Endometrial microvascular endothelial cells (primary cell): ENCODE results near the gene ATG101. TPM values are rescaled to one million over a fixed set of nuclear protein-coding genes. Genes with fewer than 3 reads are reported as not detected.

ENCODE experiments used
- in situ Hi-C: cut with HindIII; loops from 2 replicates; pipeline ENCODE4 v1.10.0; 2017; ENCODE audit warnings: low sequenced_read_pairs, low pct_unique_long_range_greater_than_20kb; ENCODE audit errors: inconsistent ontology term
- total RNA-seq: library from RNA; depleted of rRNA; stranded (reverse); fragments of >200 nt; gene quantifications from one replicate; pipeline ENCODE4 v1.2.3, GENCODE V29; 2015; ENCODE audit errors: inconsistent ontology term

The ATG101 gene
- total RNA-seq, 1 donor from 2014 or later: 83.3 TPM

DNA sequence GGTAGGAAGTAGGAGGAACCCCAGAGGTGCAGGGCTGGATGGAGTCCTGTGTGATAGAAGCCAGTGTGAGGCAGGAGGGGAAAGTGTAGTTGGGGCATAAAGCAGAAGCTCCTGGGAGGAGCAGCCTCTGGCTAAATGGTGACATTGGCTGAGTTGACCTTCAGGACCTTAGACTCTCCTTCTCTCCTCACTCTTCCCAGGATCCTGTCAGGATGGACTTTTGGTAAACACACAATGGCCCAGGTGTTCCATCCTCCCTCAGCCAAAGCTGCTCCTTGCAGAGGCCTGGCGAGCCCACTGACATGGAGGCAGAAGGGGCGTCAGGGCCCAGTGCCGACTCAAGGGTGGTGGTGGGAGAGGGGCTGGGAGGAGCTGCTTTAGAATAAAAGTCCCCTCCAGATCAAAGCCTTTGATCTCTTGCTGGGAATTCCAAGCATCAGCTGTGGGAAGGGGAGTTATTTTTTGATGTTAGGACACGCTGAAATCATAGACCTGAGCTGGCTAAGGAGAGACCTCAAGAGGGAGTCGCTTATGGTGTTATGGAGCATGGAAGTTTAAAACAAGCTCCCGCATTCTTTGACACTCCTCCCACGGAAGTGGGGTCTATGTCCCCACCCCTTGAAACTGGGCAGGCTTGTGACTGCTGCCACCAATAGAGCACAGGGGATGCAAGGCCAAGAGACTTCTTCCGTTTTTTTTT is 53.9 kb downstream of the ATG101 start:
- in situ Hi-C loops: no loop called here

GRCh38 chr12:52125476-52125900 is 55.7 kb downstream of the ATG101 start:
- in situ Hi-C loops: no loop called here

DNA sequence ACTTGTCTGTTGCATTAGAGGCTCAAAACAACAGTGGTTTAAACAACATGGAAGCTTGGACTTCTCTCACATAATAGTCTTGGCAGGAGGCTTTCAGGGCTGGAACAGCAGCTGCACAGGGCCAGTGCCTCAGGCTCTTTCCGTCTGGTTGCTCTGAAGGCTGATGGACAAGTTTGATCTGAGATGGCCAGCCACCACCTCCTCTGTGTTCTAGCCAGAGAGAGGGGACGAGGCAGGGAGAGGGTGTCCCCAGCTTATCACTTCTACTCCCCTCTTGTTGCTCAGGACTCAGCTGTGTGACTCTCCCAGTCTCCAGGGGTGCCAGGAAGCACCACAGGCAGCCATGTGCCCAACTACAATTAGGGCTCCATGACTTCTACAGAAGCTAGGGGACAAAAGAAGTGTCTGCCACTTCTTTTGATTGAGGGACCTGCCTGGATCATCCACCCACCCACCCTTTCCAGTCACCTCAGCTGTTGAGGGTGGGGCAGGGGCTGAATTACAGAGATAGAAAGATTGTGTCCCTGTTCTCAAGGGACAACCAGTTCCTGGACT is 56.3 kb downstream of the ATG101 start:
- in situ Hi-C loops: no loop called here

Other genes with a start within 250 kb of the ATG101 start
- not detected for gene FIGNL2, start 221.3 kb upstream of the ATG101 start, total RNA-seq
- not detected for gene ANKRD33, start 181.9 kb upstream of the ATG101 start, total RNA-seq
- 415 TPM for gene ACVRL1, start 162.5 kb upstream of the ATG101 start, total RNA-seq
- gene ACVR1B, start 118.3 kb upstream of the ATG101 start, total RNA-seq: 8.1 TPM
- gene TAMALIN, start 63.0 kb upstream of the ATG101 start, total RNA-seq: 30.8 TPM
- gene NR4A1, start 18.5 kb upstream of the ATG101 start, total RNA-seq: 0.93 TPM
- not detected for gene SMIM41, start 9.7 kb downstream of the ATG101 start, total RNA-seq
- 6.2 TPM for gene KRT80, start 122.0 kb downstream of the ATG101 start, total RNA-seq
- 495 TPM for gene KRT7, start 163.3 kb downstream of the ATG101 start, total RNA-seq
- gene KRT86, start 204.7 kb downstream of the ATG101 start, total RNA-seq: not detected
- gene KRT81, start 221.6 kb downstream of the ATG101 start, total RNA-seq: not detected